Activated CD4-positive, alpha-beta T cell treated with anti-CD3 and anti-CD28 coated beads for 48 hours (primary cell): ENCODE measurements around the gene TNRC6A.
"Not testable (repeated sequence)": the region's sequence is repeated elsewhere in the genome, so short reads cannot be mapped to it uniquely, and the experiment has no call there.

Source experiments
- DNase-seq: peaks from one replicate; pipeline ENCODE4 v3.0.0-alpha.2; 2020

Gene TNRC6A

DNA sequence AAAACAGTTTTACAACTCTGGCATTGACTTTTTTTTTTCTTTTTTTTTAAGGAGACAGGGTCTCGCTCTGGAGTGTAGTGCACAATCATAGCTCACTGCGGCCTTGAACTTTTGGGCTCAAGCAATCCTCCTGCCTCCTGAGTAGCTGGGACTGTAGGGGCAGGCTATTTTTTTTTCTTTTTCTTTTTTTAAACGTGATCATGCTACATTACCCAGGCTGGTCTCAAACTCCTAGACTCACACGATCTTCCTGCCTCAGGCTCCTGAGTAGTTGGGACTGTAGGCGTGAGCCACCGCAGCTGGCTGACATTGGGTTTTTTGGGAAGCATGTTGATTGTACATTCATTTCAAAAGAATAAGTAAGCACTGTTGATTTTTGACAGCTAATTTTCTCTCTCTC, 32.1 kb downstream of the TNRC6A start:
- no peak for DNase-seq

DNA sequence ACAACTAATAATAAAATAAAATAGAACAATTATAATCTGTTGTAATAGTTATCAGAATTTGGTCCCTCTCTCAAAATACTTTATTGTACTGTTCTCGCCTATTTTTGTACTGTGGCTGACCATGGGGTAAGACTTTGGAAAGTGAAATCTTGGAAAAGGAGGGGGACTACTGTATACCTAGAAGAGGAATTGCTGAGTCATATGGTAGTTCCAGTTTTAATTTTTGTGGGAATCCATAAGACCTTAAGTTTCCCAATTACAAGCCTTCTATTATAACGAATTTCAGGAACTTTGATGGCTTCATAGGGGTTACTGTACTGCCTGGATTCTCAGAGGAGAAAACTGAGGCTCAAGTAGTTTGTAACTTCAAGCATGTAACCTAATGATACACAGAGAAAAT, 35.5 kb downstream of the TNRC6A start:
- no peak for DNase-seq

DNA sequence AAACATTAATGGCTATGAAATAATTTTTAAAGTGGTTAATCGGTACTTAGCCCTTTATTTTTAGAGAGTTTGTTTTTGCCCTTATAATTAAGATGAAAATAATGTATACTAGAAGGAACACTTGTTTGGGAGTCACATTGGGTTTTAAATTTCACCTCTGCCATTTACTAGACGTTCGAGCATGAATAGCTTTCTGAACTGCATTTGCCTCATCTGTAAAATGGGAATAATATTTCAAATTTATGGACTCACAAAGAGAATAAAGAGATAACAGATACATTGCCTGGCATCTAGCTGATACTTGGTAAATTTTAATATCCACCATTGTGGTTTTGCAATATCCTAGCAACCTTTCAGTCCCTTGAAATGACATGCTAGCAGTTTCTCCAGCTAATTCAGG, 36.6 kb downstream of the TNRC6A start:
- DNase-seq, result no peak

DNA sequence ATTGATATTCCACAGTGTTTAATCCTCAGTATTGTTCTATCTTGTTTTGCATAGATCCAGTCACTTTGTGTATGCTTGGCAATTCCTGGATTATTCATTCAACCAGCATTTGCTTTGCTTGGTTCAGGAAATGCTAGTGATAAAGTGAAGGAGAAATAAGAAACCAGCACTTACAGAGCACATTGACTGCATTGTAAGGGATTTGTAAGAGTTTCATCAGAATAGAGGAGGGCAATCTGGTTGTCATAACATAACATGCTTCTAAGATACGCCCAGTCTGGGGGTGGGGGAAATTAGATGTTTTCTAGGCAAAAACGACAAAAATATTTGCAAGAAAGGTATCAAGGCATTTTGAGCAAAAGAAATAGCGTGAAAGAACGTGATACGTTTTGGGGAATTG, 40.4 kb downstream of the TNRC6A start:
- DNase-seq, result no peak

- no peak for DNase-seq
These were observed 41.8 kb downstream of the TNRC6A start for GRCh38 chr16:24771132-24771778.

- no peak for DNase-seq
These were observed 42.3 kb downstream of the TNRC6A start for GRCh38 chr16:24771779-24772157.

- no peak for DNase-seq
These were observed 44.4 kb downstream of the TNRC6A start for GRCh38 chr16:24773771-24774427.

GRCh38 chr16:24774510-24774909, 45.1 kb downstream of the TNRC6A start:
- no peak for DNase-seq

GRCh38 chr16:24775455-24775854, 46.0 kb downstream of the TNRC6A start:
- DNase-seq, result no peak

GRCh38 chr16:24776501-24777220, 47.2 kb downstream of the TNRC6A start:
- no peak for DNase-seq

GRCh38 chr16:24778671-24779070, 49.2 kb downstream of the TNRC6A start:
- no peak for DNase-seq

DNA sequence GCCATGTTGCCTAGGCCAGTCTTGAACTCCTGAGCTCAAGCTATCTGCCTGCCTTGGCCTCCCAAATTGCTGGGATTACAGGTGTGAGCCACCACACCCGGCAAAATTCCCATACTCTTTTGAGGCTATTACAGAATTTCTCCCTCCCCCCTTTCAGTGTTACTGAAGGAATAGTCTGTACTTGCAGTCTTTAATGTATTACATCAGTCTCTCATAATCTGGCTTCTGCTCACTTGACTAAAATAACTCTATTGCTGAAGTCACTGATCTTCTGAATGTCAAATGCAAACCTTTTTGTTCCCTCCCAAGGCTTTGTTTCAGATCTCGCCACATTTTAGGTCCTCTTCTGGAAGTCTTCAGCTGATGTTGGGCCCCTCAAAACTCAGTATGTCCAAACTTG, 51.8 kb downstream of the TNRC6A start:
- no peak for DNase-seq

DNA sequence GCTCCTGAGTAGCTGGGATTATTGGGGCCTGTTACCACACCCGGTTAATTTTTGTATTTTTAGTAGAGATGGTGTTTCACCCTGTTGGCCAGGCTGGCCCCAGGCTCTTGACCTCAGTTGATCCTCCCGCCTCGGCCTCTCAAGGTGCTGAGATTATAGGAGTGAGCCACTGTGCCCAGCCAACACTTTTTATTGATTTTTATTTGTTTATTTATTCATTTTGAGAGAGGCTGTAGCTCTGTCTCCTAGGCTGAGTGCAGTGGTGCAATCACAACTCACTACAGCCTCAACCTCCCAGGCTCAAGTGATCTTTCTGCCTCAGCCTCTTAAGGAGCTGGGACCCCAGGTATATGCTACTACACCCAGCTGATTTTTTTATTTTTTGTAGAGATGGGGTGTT, 54.7 kb downstream of the TNRC6A start:
- no peak for DNase-seq

GRCh38 chr16:24789881-24790280, 60.4 kb downstream of the TNRC6A start:
- DNase-seq, result no peak

DNA sequence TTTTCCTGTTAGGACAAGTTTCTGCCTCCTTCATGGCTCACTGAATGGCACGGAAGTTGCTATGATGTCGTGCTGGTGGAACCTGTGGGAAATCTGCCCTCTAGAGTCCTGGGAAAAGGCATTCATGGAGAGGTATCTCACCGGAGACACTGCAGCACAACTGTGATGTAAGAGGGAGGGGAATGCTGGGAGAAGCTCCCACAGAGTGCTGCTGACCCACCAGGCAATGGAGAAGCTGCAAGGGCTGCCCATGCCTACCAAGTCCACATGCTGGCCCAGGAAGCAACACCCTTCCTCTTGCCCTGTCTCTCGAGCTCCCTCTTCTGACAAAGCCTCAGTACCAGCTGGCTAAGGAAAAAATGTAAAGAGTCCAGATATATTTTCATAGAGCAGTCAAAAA, 71.1 kb downstream of the TNRC6A start:
- DNase-seq, result no peak

DNA sequence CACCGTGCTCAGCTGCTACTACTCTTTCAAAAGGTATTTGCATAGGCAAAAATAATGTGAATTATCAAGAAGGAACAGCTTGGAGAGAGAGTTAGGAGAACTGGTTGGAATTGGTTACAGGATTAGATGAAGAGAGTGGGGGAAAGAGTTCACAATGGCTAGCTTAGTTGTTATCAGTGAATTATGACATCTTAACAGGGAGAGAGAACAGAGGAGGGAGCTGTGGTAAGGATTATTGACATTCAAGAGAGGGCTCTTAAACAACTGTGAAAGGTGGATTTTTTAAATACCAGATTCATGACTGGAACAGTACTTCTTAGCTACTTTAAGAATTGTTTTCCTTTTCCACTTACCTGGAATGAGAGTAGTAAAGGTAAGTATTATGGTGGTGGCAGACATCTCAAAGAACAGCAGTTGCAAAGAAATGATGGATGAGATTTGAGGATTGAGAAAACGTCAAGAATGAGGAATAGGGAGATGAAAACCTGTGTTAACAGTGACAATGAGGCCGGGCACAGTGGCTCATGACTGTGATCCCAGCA, 72.4 kb downstream of the TNRC6A start:
- no peak for DNase-seq

DNA sequence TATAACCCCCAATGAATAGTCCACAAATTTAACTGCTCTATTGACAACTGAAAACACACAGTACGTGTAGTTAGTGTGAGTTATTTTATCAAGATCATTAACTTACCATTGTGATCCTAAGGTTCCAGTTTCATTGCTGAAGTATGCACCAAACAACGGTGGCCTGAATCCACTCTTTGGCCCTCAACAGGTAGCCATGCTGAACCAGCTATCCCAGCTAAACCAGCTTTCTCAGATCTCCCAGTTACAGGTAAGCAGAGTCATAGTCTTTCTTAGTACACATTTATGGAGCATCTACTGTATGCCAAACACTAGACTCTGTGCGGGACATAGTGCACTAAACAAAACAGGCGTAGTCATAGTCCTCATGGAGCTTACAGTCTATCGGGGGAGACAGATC, 76.0 kb downstream of the TNRC6A start:
- DNase-seq, result no peak

GRCh38 chr16:24807301-24807700, 77.8 kb downstream of the TNRC6A start:
- DNase-seq, result no peak

DNA sequence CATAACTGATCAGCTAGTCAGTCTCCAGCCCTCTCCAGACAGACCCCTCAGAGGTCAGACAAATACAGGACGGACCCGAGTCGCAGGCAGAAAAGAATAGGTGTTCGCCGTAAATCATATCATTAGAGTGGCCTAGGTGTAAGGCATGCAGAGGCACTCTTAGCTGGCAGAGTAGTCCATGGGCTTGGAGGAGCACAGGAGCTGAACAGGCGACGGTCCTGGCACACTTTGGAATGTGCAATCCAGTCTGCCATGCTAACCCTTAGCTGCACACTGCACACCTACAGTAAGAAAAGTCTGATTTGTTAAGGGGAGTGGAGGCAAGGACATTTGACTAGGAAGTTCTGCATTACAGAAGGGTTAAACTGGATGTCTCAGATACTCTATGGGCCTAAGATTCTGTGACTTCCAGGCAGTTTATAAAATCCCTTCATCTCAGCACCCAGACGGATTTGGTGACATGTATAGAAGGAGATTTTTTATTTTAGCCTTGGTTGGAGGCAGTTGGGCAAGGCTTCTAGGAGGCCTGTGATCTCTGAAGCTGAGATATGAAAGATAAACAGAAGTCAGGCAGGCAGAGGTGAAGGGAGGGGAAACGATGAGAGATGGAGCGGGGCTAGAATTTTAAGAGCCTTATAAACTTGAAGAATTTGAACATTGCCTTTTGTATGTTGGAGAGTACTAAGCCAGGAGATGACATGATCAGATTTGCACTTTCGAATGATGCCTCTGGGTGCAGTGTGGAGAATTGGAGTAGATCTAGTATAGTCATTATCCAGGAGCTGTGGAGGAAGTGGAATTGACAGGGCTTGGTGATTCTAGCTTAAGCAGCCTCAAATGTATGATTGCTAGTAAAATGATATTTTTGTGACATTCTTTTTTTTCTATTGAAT, 81.7 kb downstream of the TNRC6A start:
- no peak for DNase-seq

DNA sequence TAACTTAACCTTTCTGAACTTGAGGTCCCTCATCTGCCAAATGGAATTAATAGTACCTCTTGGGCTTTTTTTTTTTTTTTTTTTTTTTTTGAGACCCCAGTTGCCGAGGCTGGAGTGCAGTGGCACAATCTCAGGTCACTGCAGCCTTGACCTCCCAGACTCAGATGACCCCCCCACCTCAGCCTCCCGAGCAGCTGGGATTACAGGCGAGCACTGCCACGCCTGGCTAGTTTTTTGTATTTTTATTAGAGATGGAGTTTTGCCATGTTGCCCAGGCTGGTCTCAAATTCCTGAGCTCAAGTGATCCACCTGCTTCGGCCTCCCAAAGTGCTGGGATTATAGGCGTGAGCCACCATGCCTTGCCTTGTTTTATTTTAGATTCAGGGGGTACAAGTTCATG, 83.4 kb downstream of the TNRC6A start:
- not testable (repeated sequence) for DNase-seq

GRCh38 chr16:24815021-24815420, 85.6 kb downstream of the TNRC6A start:
- no peak for DNase-seq

- no peak for DNase-seq
These were observed 87.2 kb downstream of the TNRC6A start for GRCh38 chr16:24816688-24817087.

DNA sequence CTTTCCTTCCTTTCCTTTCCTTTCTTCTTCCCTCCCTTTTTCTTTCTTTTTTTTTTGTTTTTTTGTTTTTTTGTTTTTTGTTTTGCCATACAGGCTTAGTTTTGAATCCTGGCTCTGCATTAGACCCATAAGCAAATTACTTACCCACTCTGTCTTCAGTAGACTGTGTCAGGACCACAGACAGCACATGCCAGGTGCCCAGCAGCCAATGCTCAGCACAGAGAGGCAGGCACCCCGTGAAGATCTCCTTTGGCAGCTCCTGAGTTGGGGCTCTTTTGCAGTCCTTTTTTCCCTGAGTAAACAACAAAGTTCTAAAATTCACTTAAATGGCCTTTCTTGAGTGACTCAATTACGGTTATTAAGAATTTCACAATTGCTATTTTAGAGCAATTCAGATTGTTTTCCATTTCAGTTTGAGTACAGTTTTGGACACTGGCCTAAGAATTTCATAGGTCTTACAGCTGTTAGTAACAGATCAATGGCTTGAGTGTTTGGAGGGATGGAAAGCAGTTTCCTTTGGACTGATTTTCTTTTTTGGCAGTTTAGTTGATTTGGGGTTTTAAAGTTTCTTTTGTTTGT, 90.1 kb downstream of the TNRC6A start:
- DNase-seq, result no peak
